ENCODE measurements around the gene SLC7A6OS. TPM values are rescaled to one million over a fixed set of nuclear protein-coding genes. Genes with fewer than 3 reads are reported as not detected.

Gene SLC7A6OS
- total RNA-seq = 10 to 100 TPM; 26.3 to 30.7 TPM

DNA sequence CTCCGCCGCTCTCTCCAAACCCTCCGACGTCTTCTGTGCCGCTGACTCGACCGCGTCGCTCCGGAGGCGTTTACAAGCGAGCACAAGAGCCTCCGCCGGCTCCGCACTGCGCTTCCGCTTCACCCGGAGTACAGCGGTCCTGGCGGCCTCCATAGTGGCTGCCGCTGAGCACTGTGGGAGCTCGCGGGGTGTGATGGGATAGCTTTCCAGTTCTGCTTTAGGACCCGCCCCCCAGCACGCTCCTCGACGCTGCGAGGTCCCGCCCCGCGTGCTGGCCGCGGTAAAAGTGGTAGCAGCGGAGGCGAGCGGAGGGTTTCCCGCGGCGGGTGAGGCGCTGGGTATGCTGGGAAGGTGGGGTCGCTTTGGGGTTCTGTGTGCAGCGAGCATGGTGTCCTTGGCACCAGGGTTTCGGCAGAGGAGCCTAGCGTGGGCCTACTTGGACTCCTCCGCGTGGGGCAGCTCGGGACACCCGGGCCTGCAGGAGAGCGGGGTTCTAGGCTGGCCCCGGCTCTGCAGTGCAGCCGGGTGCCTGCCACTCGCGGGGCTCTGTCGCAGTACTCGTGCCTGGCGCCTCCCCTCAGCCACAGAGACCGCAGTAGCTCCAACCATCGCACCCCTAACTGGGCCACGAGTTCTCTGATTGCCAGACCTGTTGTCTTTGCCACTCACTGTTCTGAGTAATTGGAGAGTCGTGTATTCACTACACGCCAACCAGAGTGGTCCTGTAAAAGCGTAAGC lies at the start of gene SLC7A6OS, which contains the start of gene PRMT7:
TSS of gene SLC7A6OS (minus strand) at position 173 of the 738 bp plus-strand sequence. CDS start at position 153, 20 bp downstream.
TSS of gene PRMT7 (plus strand) at position 246 of the 738 bp plus-strand sequence. CDS start 4,961 bp downstream, outside the sequence.
- no peaks in the 10 kb centered on the region for H3K27me3 Mint-ChIP-seq (ENCODE audit: low read depth)
- DNase-seq (peak; percentile 96), ATAC-seq (peak; percentile 99)
- ChIA-PET POLR2A (interaction anchor here (0.6 to 3.7 kb wide), 16 partner anchors 9 to 66 kb away, joined by 3 to 41 read pairs (median 6); partner anchors contain the start of genes PLA2G15 and SLC7A6), CTCF (interaction anchor here (0.6 to 6.4 kb wide), 17 partner anchors 11 to 559 kb away, joined by 3 to 118 read pairs (median 4); partner anchors contain the start of gene SLC7A6)
- H3K4me3 Mint-ChIP-seq = peak within 1 kb of the TSS; percentile 89
- H3K27ac Mint-ChIP-seq = peak within 1 kb of the TSS; percentile 88
- H3K36me3 Mint-ChIP-seq (ENCODE audit: low read depth) = peaks cover 46% of the 10 kb centered on the region
- no peaks in the 10 kb centered on the region for H3K9me3 Mint-ChIP-seq (ENCODE audit: insufficient read depth)
- peaks cover 44% of the 10 kb centered on the region for H3K4me1 Mint-ChIP-seq (ENCODE audit: low read depth)

DNA sequence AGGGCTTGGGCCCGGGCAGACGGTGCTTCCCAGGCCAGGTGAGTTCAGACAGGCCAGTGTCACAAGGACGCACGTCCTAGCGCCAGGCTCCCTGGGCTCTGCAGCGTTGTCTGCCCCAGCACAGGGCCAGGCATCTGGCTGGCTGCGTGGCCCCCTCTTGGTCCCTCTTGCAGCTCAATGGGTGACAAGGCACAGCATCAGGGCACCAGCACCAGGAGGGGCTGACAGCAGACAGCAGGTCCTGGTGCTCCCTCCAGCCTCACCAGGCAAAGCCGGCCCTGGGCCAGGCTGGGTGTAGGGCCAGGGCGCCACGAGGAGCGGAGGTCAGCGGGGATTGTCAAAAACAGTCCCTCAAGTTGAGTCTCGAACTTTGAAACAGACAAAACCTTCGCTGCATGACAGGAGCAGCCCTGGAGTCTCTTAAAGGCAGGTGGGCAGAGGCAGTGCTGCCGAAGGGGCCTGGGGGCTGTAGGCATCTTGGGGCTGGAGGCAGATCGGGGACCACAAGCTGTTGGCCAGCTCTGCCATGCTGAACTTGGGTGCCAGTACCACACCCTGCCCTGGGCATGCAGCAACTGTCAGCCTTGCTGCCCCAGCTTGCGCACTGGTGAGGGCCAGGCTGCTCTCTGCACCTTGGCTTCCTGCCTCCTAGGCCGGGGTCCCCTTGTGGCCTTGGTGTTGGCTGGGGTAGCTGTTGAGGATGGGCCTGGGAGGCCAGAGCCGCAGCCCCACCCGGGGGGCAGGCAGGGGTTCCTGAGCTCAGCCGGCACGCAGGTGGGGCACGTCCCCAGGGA lies 48.8 kb upstream of the SLC7A6OS start:
- Mint-ChIP-seq H3K4me1 (ENCODE audit: low read depth) (peaks cover 46% of the 10 kb centered on the region), H3K36me3 (ENCODE audit: low read depth) (peaks cover 54% of the 10 kb centered on the region), H3K27ac (no peak overlapping the region), H3K9me3 (ENCODE audit: insufficient read depth) (no peaks in the 10 kb centered on the region), H3K27me3 (ENCODE audit: low read depth) (peaks cover 5% of the 10 kb centered on the region), H3K4me3 (no peak overlapping the region)
- ATAC-seq (no peak), DNase-seq (no peak)
- POLR2A ChIA-PET = no interaction called here
- CTCF ChIA-PET = interaction anchor here (0.7 to 6.0 kb wide), 3 partner anchors 9 to 98 kb away, joined by 3 to 34 read pairs (median 4); no protein-coding TSS in a partner anchor

DNA sequence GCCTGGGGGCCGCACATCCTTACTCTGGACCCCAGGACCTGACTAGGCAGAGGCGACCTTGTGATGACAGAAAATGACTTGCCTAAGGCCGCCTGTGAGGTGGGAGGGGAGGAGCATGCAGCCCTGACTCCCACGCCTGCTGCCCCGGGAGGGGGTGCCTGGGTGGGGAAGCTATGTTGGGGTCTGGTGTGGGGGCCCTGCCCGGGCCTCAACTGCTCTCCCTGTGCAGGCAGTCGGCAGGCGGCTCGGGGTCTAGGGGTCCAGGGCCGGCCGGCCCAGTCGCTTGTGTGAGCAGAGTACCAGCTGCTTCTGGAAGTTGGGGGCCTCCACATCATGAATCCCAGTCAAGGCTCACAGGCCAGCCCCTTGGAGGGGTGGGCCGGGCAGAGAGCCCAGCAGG lies 48.2 kb upstream of the SLC7A6OS start:
- POLR2A ChIA-PET = no interaction called here
- peaks cover 58% of the 10 kb centered on the region for H3K36me3 Mint-ChIP-seq (ENCODE audit: low read depth)
- H3K4me3 Mint-ChIP-seq = no peak overlapping the region
- H3K9me3 Mint-ChIP-seq (ENCODE audit: insufficient read depth) = no peaks in the 10 kb centered on the region
- ATAC-seq (no peak), DNase-seq (no peak)
- H3K27ac Mint-ChIP-seq = no peak overlapping the region
- peaks cover 48% of the 10 kb centered on the region for H3K4me1 Mint-ChIP-seq (ENCODE audit: low read depth)
- CTCF ChIA-PET = interaction anchor here (6.0 kb wide), 1 partner anchor 10 kb away, joined by 34 read pairs; no protein-coding TSS in a partner anchor
- peaks cover 5% of the 10 kb centered on the region for H3K27me3 Mint-ChIP-seq (ENCODE audit: low read depth)

DNA sequence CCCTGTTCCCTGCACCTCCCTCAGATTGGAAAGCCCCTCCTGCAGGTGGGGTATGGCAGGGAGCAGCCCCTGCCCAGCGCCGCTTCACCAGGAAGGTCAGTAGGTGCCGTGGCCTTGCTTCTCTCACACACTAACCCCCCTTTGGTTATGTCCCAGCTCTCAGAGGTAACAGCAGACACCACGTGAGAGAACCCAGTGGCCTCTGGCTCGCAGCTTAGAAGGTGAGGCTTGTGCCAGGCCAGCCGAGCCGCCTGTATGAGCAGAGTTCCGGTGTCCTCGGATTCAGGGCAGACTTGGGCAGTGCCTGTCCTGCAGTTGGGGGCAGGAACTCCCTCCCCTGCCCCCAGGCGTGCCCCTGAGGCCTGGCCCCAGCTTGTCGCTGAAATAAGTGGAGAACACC lies 47.2 kb upstream of the SLC7A6OS start:
- ChIA-PET CTCF (interaction anchor here (1.1 to 6.0 kb wide), 4 partner anchors 11 to 163 kb away, joined by 4 to 34 read pairs (median 6); no protein-coding TSS in a partner anchor), POLR2A (no interaction called here)
- H3K36me3 Mint-ChIP-seq (ENCODE audit: low read depth) = peaks cover 65% of the 10 kb centered on the region
- H3K27ac Mint-ChIP-seq = peak overlapping the region; percentile 57
- no peak for ATAC-seq
- no peak for DNase-seq
- no peaks in the 10 kb centered on the region for H3K9me3 Mint-ChIP-seq (ENCODE audit: insufficient read depth)
- no peak overlapping the region for H3K4me3 Mint-ChIP-seq
- peaks cover 3% of the 10 kb centered on the region for H3K27me3 Mint-ChIP-seq (ENCODE audit: low read depth)
- H3K4me1 Mint-ChIP-seq (ENCODE audit: low read depth) = peaks cover 48% of the 10 kb centered on the region

DNA sequence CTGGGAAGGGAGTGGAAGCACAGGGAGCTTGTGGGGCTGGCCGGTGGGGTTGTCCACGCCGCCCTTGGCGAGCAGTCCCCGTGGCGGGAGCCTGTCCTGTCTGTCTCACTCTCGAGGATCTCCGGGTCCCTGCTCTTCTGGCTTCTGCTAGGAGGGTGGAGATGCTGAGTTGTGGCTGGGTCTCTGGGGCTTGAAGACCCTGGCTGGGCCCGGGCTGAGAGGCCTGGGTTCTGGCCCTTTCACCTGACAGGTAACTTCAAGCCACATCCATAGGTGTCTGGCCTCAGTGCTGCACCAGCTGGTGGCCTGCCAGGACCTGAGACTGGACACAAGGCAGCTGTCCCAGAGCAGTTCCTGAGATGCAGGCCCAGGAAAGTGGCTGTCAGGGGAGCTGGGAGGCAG lies 46.8 kb upstream of the SLC7A6OS start:
- ChIA-PET CTCF (interaction anchor here (0.8 to 6.0 kb wide), 7 partner anchors 8 to 163 kb away, joined by 3 to 34 read pairs (median 4); partner anchors contain the start of gene SLC7A6), POLR2A (interaction anchor here (1.0 to 1.2 kb wide), 3 partner anchors 12 to 46 kb away, joined by 3 read pairs; partner anchors contain the start of genes PRMT7 and SLC7A6OS)
- DNase-seq (no peak), ATAC-seq (no peak)
- H3K27ac Mint-ChIP-seq = peak overlapping the region; percentile 57
- peaks cover 66% of the 10 kb centered on the region for H3K36me3 Mint-ChIP-seq (ENCODE audit: low read depth)
- no peaks in the 10 kb centered on the region for H3K9me3 Mint-ChIP-seq (ENCODE audit: insufficient read depth)
- no peak overlapping the region for H3K4me3 Mint-ChIP-seq
- peaks cover 48% of the 10 kb centered on the region for H3K4me1 Mint-ChIP-seq (ENCODE audit: low read depth)
- peaks cover 3% of the 10 kb centered on the region for H3K27me3 Mint-ChIP-seq (ENCODE audit: low read depth)

DNA sequence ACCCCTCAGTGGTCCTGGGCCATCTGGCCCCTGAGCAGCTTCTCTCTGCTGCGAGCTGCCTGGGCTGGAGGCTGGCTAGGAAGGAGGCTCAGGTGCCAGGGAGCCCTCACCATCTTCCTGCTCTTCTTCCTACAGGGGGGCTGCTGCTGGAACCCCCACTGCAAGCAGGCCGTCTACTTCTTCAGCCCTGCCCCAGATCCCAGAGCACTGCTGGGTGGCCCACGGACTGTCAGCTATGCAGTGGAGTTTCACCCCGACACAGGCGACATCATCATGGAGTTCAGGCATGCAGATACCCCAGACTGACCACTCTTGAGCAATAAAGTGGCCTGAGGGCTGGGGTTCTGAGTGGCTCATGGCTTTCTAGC lies 46.2 kb upstream of the SLC7A6OS start:
- H3K36me3 Mint-ChIP-seq (ENCODE audit: low read depth) = peaks cover 71% of the 10 kb centered on the region
- peaks cover 3% of the 10 kb centered on the region for H3K27me3 Mint-ChIP-seq (ENCODE audit: low read depth)
- peak overlapping the region; percentile 40 for H3K4me3 Mint-ChIP-seq
- H3K9me3 Mint-ChIP-seq (ENCODE audit: insufficient read depth) = no peaks in the 10 kb centered on the region
- ChIA-PET POLR2A (interaction anchor here (1.0 to 1.2 kb wide), 4 partner anchors 12 to 46 kb away, joined by 3 to 4 read pairs (median 3); partner anchors contain the start of genes PRMT7 and SLC7A6OS), CTCF (interaction anchor here (0.8 to 6.0 kb wide), 12 partner anchors 9 to 164 kb away, joined by 3 to 34 read pairs (median 6); partner anchors contain the start of genes PRMT7, SLC7A6 and SLC7A6OS)
- DNase-seq = no peak
- peaks cover 48% of the 10 kb centered on the region for H3K4me1 Mint-ChIP-seq (ENCODE audit: low read depth)
- H3K27ac Mint-ChIP-seq = peak overlapping the region; percentile 75
- ATAC-seq = no peak

DNA sequence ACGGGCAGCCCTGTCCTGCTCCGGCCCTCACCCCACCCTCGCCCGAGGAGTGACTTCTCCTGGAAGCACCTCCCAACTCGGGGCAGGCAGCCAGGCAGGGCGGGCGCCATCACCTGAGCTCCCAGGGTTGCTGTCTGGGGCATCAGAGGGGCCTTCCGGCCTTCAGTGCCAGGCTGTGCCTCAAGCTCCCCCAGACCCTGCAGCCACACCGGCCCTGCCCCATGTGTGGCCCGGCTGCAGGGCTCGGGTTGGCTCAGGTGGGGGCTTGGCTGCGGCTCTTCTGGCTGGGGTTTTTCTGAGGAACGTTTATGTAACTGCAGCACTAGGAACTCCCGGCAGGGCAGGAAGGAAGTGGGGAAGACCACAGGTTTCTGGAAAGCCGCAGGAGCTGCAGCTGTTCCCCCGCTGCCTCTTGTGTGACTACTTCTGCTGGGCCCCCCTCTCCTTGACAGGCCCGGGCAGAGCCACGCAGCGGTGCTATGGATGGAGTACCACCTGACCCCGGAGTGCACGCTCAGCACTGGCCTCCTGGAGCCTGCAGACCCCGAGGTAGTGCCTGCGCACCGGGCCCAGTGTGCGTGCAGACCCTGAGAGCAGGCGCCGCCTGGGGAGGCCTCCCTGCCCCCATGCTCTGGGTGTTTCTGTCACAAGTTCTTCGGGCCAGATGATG lies 45.6 kb upstream of the SLC7A6OS start:
- peaks cover 3% of the 10 kb centered on the region for H3K27me3 Mint-ChIP-seq (ENCODE audit: low read depth)
- peak; percentile 87 for ATAC-seq
- H3K36me3 Mint-ChIP-seq (ENCODE audit: low read depth) = peaks cover 76% of the 10 kb centered on the region
- H3K27ac Mint-ChIP-seq = peak overlapping the region; percentile 75
- CTCF ChIA-PET = interaction anchor here (0.8 to 6.0 kb wide), 20 partner anchors 8 to 165 kb away, joined by 3 to 34 read pairs (median 4); partner anchors contain the start of genes PLA2G15, PRMT7, SLC7A6 and SLC7A6OS
- POLR2A ChIA-PET = interaction anchor here (0.9 to 1.2 kb wide), 6 partner anchors 8 to 71 kb away, joined by 3 to 4 read pairs (median 3); partner anchors contain the start of genes PRMT7 and SLC7A6OS
- H3K4me3 Mint-ChIP-seq = peak overlapping the region; percentile 40
- DNase-seq = peak; percentile 92
- no peaks in the 10 kb centered on the region for H3K9me3 Mint-ChIP-seq (ENCODE audit: insufficient read depth)
- H3K4me1 Mint-ChIP-seq (ENCODE audit: low read depth) = peaks cover 48% of the 10 kb centered on the region

DNA sequence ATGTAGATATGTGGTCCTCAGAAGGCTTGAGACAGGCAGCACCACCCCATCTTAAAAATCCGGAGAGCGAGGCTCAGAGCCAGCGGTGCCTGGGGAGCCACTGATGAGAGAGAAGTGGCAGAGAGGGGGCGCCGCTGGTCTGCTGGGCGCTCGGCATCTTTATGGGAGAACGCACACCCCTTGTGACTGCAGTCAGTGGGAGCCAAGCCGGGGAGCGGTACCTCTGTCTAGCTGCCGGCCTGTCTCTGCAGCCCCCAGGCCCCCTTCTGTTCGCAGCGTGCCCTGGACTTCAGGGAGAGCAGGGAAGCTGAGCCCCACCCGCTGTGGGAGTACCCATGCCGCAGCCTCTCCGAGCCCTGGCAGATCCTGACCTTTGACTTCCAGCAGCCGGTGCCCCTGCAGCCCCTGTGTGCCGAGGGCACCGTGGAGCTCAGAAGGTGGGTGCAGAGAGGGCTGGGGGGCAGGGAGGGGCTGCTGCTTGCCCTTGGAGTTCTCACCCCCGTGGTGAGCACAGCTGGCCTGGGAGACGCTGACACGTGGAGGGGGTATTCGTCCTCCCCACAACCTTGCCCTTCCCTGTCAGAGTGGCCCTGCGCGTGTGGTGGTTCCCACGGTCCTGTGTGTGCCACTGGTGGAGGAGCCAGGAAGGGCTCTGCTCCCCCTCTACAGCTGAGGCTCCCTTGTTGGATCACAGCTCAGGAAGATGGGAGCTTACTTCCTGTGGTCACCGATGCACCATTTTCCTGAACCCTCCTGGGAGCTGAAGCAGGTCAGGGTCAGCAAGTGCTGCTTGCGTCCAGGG lies 44.9 kb upstream of the SLC7A6OS start:
- Mint-ChIP-seq H3K36me3 (ENCODE audit: low read depth) (peaks cover 76% of the 10 kb centered on the region), H3K4me1 (ENCODE audit: low read depth) (peaks cover 48% of the 10 kb centered on the region), H3K27me3 (ENCODE audit: low read depth) (peaks cover 3% of the 10 kb centered on the region), H3K4me3 (peak overlapping the region; percentile 40), H3K9me3 (ENCODE audit: insufficient read depth) (no peaks in the 10 kb centered on the region), H3K27ac (peak overlapping the region; percentile 75)
- ChIA-PET CTCF (interaction anchor here (0.8 to 6.0 kb wide), 18 partner anchors 8 to 165 kb away, joined by 3 to 34 read pairs (median 6); partner anchors contain the start of genes PLA2G15, PRMT7, SLC7A6 and SLC7A6OS), POLR2A (interaction anchor here (0.9 to 1.2 kb wide), 3 partner anchors 9 to 70 kb away, joined by 3 to 4 read pairs (median 3); no protein-coding TSS in a partner anchor)
- no peak for DNase-seq
- ATAC-seq = peak; percentile 3

DNA sequence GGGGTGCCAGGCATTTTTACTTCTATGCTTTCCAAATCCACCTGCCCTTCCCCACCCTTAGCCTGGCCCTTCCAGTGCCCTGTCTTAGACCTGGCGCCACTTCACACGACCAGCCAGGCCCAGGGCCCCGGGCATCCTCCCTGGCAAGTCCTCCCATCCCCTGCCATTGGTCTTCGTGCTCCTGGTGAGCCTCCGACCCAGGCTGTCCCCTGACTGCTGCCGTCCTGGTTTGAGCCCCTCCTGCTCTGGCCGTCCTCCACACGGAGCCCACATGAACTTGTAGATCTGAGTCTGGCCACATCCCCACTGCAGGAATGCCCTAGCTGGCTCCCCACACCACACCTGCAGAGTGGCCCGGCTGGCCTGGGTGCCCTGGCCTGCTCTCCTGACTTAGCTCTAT lies 44.1 kb upstream of the SLC7A6OS start:
- Mint-ChIP-seq H3K36me3 (ENCODE audit: low read depth) (peaks cover 76% of the 10 kb centered on the region), H3K4me1 (ENCODE audit: low read depth) (peaks cover 45% of the 10 kb centered on the region), H3K4me3 (no peak overlapping the region), H3K27me3 (ENCODE audit: low read depth) (peaks cover 3% of the 10 kb centered on the region), H3K27ac (no peak overlapping the region), H3K9me3 (ENCODE audit: insufficient read depth) (no peaks in the 10 kb centered on the region)
- ChIA-PET POLR2A (no interaction called here), CTCF (interaction anchor here (0.9 to 6.0 kb wide), 9 partner anchors 14 to 156 kb away, joined by 3 to 34 read pairs (median 5); partner anchors contain the start of genes PLA2G15 and SLC7A6)
- DNase-seq (no peak), ATAC-seq (no peak)

DNA sequence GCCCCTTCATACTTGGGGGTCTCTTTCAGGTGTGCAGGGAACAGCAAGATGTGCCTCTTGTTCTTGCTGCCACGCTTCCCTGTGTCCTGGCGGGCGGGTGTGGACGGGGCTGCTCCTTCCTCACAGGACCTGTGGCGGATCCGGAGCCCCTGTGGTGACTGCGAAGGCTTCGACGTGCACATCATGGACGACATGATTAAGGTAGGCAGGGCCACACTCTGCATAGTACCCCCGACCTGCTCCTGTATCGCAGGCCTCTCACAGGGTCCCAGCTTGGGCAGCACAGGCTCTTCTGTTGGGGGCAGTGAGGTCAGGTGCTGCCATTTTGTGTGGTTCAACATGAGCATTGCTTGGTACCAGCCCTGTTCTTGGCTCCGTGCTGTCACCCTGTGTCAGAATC lies 42.6 kb upstream of the SLC7A6OS start:
- Mint-ChIP-seq H3K27me3 (ENCODE audit: low read depth) (peaks cover 3% of the 10 kb centered on the region), H3K4me3 (no peak overlapping the region), H3K36me3 (ENCODE audit: low read depth) (peaks cover 82% of the 10 kb centered on the region), H3K9me3 (ENCODE audit: insufficient read depth) (no peaks in the 10 kb centered on the region), H3K27ac (no peak overlapping the region), H3K4me1 (ENCODE audit: low read depth) (peaks cover 40% of the 10 kb centered on the region)
- DNase-seq (no peak), ATAC-seq (no peak)
- CTCF ChIA-PET = interaction anchor here (1.2 to 1.7 kb wide), 6 partner anchors 24 to 157 kb away, joined by 3 to 6 read pairs (median 4); partner anchors contain the start of gene SLC7A6
- POLR2A ChIA-PET = no interaction called here

Measured in activated CD8-positive, alpha-beta T cell treated with anti-CD3 and anti-CD28 coated beads, Interleukin-2, amount 10 ng/mL, durations not matched to agents 7 days and 5 days (primary cell).